Measurements from ENCODE around the gene MEGF6.

The MEGF6 gene

GRCh38 chr1:3483380-3483779 is 127.9 kb downstream of the MEGF6 start:
- DNase-seq (ENCODE audit: low spot score), result no peak

GRCh38 chr1:3482378-3482849 is 128.9 kb downstream of the MEGF6 start:
- no peak for DNase-seq (ENCODE audit: low spot score)

GRCh38 chr1:3481836-3482375 is 129.4 kb downstream of the MEGF6 start:
- DNase-seq (ENCODE audit: low spot score), result no peak

GRCh38 chr1:3481046-3481445 is 130.3 kb downstream of the MEGF6 start:
- DNase-seq (ENCODE audit: low spot score), result no peak

- no peak for DNase-seq (ENCODE audit: low spot score)
Measured at GRCh38 chr1:3480369-3480719, 131.0 kb downstream of the MEGF6 start.

GRCh38 chr1:3479511-3480368 is 131.6 kb downstream of the MEGF6 start:
- DNase-seq (ENCODE audit: low spot score), result no peak

- no peak for DNase-seq (ENCODE audit: low spot score)
Measured at GRCh38 chr1:3478187-3478586, 133.1 kb downstream of the MEGF6 start.

GRCh38 chr1:3477241-3477995 is 133.9 kb downstream of the MEGF6 start:
- no peak for DNase-seq (ENCODE audit: low spot score)

- DNase-seq (ENCODE audit: low spot score), result no peak
Measured at GRCh38 chr1:3476666-3477065, 134.6 kb downstream of the MEGF6 start.

- DNase-seq (ENCODE audit: low spot score), result no peak
Measured at GRCh38 chr1:3475839-3476573, 135.3 kb downstream of the MEGF6 start.

- DNase-seq (ENCODE audit: low spot score), result no peak
Measured at GRCh38 chr1:3474421-3474820, 136.9 kb downstream of the MEGF6 start.

- no peak for DNase-seq (ENCODE audit: low spot score)
Measured at GRCh38 chr1:3474016-3474415, 137.3 kb downstream of the MEGF6 start.

GRCh38 chr1:3473381-3473844 is 137.9 kb downstream of the MEGF6 start:
- no peak for DNase-seq (ENCODE audit: low spot score)

GRCh38 chr1:3472906-3473305 is 138.4 kb downstream of the MEGF6 start:
- DNase-seq (ENCODE audit: low spot score), result no peak

- DNase-seq (ENCODE audit: low spot score), result no peak
Measured at GRCh38 chr1:3472088-3472850, 139.0 kb downstream of the MEGF6 start.

- DNase-seq (ENCODE audit: low spot score), result no peak
Measured at GRCh38 chr1:3471356-3472087, 139.8 kb downstream of the MEGF6 start.

GRCh38 chr1:3470650-3471355 is 140.5 kb downstream of the MEGF6 start:
- no peak for DNase-seq (ENCODE audit: low spot score)

- DNase-seq (ENCODE audit: low spot score), result no peak
Measured at GRCh38 chr1:3469849-3470649, 141.3 kb downstream of the MEGF6 start.
